Measurements from ENCODE around the gene EPS8L2.
"Not testable (repeated sequence)": the region's sequence is repeated elsewhere in the genome, so short reads cannot be mapped to it uniquely, and the experiment has no call there.

Gene EPS8L2

DNA sequence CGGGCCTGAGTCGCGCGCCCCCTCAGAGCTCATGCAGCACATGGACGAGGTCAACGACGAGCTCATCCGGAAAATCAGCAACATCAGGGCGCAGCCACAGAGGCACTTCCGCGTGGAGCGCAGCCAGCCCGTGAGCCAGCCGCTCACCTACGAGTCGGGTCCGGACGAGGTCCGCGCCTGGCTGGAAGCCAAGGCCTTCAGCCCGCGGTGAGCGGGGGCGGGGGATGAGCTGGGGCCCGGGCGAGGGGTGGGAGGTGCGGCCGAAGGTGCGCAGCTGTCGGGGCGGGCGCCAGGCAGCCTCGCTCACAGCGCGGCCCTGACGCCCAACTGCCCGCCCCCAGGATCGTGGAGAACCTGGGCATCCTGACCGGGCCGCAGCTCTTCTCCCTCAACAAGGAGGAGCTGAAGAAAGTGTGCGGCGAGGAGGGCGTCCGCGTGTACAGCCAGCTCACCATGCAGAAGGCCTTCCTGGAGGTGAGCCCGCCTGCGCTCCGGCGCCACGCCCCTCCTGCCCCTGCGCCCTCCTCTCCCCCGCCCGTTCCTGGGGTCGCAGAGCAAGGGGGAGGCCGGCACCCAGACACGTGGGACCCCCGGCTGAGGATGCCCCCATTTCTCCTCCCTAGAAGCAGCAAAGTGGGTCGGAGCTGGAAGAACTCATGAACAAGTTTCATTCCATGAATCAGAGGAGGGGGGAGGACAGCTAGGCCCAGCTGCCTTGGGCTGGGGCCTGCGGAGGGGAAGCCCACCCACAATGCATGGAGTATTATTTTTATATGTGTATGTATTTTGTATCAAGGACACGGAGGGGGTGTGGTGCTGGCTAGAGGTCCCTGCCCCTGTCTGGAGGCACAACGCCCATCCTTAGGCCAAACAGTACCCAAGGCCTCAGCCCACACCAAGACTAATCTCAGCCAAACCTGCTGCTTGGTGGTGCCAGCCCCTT is 20.5 kb downstream of the EPS8L2 start:
- no peak for FAIRE-seq

DNA sequence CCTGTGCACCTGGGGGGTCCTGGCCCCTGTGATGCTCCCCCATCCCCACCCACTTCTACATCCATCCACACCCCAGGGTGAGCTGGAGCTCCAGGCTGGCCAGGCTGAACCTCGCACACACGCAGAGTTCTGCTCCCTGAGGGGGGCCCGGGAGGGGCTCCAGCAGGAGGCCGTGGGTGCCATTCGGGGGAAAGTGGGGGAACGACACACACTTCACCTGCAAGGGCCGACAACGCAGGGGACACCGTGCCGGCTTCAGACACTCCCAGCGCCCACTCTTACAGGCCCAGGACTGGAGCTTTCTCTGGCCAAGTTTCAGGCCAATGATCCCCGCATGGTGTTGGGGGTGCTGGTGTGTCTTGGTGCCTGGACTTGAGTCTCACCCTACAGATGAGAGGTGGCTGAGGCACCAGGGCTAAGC is 21.3 kb downstream of the EPS8L2 start:
- FAIRE-seq, result no peak

DNA sequence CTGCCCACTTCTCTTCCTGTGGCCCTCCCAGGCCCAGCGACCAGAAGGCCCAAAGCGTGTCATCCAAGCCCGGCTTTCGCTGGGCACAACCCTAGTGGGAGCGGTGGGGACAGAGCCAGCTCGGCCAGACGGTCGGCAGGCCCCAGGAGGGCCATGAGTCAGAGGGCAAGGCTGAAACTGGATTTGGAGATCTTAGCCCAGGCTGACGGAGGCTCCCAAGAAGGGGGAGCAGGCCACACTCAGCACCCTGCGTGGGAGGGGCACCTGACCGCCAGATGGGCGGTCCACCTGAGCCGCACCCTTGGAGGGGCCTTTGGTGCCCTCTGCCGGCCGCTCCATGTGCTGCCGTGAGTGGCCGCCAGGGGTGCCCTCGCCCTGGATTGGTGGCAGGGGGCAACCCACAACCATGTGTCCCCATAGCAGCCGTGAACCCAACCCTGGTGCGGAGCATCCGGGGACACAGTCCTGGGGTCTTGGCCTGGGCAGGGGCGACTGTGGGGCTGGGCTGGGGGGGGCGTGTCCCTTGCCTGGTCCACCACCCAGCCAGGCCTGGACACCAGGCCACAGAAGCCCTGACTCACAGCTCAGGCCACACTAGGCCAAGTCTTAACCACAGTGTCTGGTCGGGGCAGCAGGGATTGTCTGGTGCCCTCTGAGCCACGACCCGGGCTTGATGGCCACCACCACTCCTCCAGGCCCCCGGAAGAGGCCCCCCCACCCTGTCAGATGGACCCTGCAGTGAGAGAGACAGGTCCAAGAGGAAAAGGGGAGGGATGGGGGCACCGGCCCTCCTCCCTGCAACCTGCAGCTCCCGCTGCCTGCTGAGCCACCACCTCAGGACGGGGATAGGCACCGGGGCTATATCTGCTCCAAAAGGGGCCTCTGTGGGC is 22.1 kb downstream of the EPS8L2 start:
- no peak for FAIRE-seq

- no peak for FAIRE-seq
Measured at GRCh38 chr11:728901-729491, 23.0 kb downstream of the EPS8L2 start.

DNA sequence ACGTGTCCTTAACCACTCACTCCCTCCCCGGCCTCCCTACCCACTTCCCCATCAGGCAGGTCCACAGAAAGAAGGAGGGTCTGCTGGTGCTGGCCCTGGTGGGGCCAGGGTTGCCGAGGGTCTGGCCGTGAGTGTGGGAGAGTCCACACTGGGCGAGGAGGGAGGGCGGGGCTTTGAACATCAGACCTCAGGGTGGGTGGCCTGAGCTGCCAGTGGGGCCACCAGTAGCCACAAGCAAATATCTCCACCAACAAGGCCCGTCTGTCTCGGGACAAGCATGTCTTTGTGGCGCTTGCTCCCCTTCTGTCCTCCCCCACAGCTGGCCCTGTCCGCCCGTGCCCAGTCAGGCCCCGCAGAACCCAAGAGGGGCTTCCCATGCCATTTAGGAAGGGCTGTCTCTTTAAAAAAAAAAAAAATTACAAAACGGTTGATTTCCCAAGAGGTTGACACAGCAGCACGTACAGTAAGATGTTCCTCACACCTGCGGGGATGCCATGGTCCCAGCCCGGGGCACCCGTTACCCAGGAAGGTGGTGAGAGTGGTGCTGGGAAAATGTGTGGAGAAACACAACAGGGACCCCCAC is 23.6 kb downstream of the EPS8L2 start:
- no peak for FAIRE-seq

DNA sequence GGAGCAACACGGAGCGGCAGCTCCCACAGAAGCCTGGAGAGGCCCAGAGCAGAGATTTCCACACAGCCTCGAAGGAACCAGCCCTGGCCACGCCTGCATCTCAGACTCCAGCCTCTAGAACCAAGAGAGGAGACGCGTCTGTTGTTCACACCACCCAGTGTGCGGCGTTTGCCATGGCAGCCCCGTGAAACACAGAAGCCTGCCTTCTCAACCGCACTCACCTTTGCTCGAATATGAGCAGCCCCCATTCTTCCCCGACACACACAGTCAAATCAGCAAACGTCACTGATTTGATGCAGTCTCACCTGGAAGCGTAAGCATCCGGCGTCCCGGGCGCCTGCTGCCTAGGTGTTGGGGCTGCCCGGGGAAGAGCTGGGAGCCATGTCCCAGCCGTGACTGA is 27.0 kb downstream of the EPS8L2 start:
- no peak for FAIRE-seq

GRCh38 chr11:734541-734940 is 28.5 kb downstream of the EPS8L2 start:
- FAIRE-seq, result not testable (repeated sequence)

DNA sequence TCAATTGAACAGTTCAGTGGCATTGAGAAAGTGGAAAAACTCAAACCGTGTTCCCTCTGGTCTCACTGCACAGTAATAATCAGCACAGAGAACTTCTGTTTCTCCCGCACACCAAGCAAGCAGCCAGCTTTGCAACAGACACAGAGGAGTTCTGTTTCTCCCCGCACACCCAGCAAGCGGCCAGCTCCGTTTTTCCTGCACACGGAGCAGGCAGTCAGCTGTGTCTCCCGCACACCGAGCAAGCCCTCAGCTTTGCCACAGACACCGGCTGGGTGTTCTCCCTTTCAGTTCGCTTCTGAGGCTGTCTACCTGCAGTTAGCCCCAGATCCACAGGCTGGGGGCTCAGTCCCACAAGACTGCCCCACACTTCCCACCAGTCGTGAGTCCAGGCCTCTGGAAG is 31.3 kb downstream of the EPS8L2 start:
- no peak for FAIRE-seq

DNA sequence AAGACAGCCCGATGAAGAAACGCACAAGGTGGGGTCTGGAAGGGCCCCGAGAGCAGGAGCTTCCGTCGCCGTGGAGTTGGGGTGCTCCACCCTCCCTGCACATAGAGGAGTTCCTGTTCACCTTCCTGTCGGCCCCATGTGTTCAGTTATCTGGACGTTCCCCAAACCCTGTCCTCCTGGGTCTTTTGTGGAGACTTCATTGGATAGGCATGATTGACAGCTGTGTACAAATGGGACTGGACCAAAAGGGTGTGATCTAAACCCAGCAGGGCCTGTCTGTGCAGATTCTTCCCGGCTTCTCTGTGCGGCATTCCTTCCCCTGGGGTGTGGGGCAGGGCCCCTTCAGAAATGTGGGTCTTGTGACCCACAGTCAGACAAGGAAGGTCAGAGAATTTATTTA is 31.9 kb downstream of the EPS8L2 start:
- FAIRE-seq, result not testable (repeated sequence)

DNA sequence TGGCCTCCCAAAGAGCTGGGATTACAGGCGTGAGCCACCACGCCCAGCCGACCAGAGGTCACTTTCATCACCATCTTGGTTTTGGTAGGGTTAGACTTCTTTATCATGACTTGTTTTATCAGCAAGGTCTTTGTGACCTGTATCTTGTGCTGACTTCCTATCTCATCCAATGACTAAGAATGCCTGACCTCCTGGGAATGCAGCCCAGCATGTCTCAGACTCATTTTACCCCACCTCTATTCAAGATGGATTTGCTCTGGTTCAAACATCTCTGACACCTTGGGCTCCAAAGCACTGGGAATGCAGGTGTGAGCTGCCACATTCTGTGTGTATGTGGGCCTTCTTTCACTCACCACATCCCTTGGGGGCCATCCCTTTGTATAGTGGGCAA is 36.1 kb downstream of the EPS8L2 start:
- FAIRE-seq, result no peak

- FAIRE-seq, result no peak
Measured at GRCh38 chr11:742571-743201, 36.7 kb downstream of the EPS8L2 start.

DNA sequence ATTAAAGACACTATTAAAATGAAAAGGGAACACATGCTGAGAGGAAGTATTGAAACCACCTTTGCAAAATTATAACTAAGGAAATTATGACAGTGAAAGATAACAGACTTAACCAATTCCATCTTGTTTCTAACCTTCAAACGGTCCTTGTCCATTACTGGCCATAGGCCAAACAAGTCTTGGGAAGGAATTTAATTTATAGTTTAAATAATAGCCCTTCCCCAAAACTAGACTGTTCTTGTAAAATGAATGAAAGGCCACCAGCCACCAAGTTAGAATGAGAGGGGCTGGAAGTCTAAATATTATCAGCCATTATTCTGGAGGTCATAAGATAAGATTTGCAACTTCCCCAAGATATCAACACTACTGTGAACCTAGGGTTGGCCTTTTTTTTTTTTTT is 39.4 kb downstream of the EPS8L2 start:
- no peak for FAIRE-seq

- no peak for FAIRE-seq
Measured at GRCh38 chr11:746289-747157, 40.5 kb downstream of the EPS8L2 start.

DNA sequence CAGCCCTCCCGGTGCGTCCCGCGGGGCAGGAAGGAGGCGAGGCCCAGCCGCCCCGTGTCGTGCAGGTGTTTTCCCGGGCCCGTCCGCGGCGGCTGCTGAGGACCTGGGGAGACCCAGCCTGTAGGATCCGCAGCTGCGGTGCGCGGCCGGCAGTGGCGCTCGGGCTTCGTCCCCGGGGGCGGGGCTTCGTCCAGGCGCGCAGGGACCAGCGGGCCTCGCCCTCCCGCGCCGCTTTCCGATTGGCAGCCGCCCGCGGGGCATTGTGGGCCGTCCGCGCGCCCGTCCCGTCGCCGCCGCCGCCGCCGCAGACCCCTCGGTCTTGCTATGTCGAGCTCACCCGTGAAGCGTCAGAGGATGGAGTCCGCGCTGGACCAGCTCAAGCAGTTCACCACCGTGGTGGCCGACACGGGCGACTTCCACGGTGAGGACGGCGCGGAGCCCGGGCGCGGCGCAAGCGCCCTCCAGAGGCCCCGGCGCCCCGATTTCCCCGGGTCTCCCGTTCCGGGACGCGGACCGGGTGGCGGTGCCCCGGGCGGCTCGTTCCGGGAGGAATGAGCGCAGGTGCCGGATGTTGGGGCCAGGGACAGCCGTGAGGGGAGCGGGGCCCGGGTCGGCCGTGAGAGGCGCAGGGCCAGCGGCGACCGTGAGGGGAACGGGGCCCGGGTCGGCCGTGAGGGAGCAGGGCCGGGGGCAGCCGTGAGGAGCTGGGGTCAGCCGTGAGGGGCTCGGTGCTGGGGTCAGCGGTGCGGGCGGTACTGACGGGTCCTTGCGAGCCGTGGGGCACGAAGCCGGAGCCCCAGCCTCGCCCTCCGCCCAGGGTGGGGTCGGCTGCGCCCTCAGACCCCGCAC is 41.4 kb downstream of the EPS8L2 start, which contains the start of gene TALDO1:
TSS of gene TALDO1 (plus strand) at position 307 of the 849 bp plus-strand sequence. CDS start at position 325, 18 bp downstream.
- FAIRE-seq, result no peak

GRCh38 chr11:748007-748359 is 42.0 kb downstream of the EPS8L2 start:
- FAIRE-seq, result no peak

DNA sequence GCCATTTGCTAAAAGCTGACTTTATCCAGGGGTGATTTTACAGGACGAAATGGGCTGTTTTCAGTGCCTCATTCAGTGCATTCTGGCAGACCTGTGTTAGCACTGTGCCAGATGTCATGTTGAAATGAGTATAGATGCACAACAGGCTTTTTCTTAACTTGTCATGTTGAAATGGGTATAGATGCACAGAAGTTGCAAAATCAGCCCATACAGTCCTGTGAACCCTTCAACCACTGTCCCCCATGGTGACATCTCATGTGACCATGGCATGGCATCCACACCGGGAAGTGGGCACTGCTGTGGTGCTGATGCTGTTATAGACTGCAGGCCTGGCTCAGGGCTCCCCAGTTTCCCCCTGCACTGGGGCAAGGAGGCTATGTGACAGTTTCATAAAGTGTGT is 43.7 kb downstream of the EPS8L2 start:
- FAIRE-seq, result no peak

- FAIRE-seq, result no peak
Measured at GRCh38 chr11:760236-760635, 54.2 kb downstream of the EPS8L2 start.

GRCh38 chr11:761526-762108 is 55.6 kb downstream of the EPS8L2 start:
- FAIRE-seq, result no peak

- FAIRE-seq, result no peak
Measured at GRCh38 chr11:762421-763072, 56.5 kb downstream of the EPS8L2 start.
